ENCODE results near the gene GMDS.

GRCh38 chr6:1836690-1837089 lies 408.7 kb downstream of the GMDS start:
- TF ChIP-seq EZH2 (IDR thresholded peaks at IDR 0.05; ENCODE audit: borderline replicate concordance, low read depth, low read length, severe bottlenecking) (no peak), CTCF (IDR thresholded peaks at IDR 0.05; ENCODE audit: borderline replicate concordance, extremely low read depth, low read length, poor library complexity, severe bottlenecking) (no peak)

Data from DND-41 (cell line).